NCI-H345 treated with DMSO at 0.1 percent for 48 hours (cell line): Measurements from ENCODE around the gene NDFIP2.
"Not testable (repeated sequence)": the region's sequence is repeated elsewhere in the genome, so short reads cannot be mapped to it uniquely, and the experiment has no call there.

Experiments
- DNase-seq: peaks from one replicate; lab custom pipeline; 2025; ENCODE audit not compliant: unreplicated experiment; lab: John Stamatoyannopoulos, UW

NDFIP2 gene

DNA sequence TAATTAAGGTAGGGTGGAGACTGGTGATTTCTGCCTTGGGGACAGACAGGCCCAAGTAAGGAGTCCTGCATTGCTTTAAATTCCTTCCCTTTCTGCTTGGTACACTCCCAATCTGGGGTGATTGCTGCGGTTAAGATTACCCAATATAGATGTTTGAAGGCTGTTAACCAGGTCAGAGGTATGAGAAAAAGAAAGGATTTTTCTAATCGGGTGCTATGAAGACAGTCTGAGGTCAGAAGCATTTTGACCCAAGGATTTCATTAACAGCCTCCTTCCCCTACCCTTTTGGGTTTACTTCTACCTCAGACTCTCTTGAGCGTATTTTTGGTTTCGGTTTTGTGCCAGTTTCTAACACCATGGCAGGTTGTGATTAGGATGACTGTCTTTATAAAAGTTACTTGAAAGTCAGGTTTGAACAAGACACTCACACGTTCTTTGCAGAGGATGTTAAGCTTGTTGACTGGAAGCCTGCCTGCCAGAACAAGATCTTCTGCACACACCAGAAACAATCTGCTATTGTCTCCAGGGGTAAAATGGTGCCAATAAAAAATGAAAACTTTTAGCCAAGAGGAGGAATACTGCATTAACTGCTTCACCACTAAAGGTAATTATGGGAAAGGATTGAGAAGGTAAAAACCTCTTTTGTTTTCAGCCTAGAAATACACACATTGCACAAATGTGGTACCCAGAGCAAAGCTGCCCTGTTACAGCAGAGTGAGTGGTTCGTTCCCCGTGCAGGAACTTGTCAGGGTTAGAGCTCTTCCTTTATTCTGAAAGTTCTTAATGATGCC lies 108.8 kb downstream of the NDFIP2 start:
- DNase-seq, result no peak

DNA sequence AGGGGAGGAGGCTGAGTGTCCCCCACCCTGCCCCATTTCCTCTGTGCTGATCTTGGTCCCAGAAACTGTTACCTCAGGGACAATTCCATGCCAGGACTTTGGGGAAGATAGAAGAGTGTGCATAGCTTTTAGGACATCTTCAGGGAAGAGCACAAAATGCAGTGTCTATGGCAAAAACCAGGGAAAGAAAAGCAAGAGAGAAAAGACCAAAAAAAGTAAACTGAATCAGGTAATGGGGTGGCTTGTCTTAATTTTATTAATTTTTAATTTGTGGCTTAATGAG lies 109.4 kb downstream of the NDFIP2 start:
- DNase-seq, result no peak

DNA sequence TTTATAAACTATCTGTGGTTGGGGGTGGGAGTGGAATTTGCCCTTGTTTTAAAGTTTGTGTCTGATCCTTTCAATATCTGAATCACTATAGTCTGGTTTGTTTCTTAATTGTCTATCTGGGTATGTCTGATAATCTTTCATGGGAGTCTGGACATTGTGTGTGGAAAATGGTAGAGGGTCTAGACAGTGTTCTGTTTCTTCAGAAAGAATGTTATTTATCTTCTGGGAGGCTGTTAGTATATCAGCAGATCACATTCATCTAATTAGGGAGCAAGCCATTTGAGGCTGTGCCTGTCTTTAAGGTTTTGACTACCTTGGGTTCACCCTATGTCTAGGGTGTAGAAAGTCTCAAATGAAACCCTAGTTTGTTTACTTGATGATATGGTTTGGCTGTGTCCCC lies 110.5 kb downstream of the NDFIP2 start:
- DNase-seq, result no peak

DNA sequence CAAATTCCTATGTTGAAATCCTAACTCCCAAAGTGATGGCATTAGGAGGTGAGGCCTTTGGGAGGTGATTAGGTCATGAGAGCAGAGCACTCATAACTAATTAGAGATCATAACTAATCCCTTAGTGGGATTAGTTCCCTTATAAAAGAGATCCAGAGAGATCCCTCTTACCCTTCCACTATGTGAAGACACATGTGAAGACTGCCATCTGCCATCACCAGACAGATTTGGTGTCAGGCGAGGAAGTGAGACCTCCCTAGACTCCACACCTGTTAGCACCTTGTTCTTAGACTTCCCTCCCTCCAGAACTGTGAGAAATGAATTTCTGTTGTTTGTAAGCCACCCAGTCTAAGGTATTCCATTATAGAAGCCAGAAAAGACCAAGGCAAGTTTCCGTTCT lies 112.2 kb downstream of the NDFIP2 start:
- no peak for DNase-seq

DNA sequence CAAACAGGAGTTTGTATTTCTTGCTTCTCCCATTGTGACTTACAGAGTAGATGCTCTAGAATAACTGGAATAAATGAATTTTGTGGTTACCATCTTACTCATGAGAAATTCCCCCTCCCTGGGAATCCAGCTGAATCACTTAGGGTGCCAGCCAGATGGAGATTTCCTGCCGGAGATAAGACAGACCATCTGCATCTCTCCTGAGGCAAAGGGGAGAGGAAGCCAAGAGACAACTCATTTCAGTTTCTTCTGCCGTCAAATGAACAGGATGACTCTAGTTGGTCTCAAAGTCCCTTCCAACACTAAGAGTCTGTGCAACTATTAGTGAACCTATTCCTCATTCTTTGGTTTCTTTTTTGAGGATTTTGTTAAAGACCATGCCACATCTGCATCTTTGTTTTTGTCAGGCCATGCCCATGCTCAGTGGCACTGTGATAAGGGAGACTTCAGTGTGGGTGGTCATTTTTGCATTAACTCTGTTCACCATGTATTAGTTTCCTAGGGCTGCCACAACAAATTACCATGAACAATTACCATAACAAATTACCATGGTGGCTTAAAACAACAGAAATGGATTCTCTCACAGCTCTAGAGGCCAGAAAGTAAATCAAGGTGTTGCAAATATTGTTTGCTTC lies 112.8 kb downstream of the NDFIP2 start:
- DNase-seq, result no peak

DNA sequence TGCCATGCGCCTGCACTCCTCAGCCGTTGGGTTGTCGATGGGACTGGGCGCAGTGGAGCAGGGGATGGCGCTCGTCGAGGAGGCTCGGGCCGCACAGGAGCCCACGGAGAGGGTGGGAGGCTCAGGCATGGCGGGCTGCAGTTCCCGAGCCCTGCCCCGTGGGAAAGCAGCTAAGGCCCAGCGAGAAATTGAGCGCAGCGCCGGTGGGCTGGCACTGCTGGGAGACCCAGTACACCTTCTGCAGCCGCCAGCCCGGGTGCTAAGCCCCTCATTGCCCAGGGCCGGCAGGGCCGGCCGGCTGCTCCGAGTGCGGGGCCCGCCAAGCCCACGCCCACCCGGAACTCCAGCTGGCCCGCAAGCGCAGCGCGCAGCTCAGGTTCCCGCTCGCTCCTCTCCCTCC lies 119.2 kb downstream of the NDFIP2 start:
- DNase-seq, result not testable (repeated sequence)

DNA sequence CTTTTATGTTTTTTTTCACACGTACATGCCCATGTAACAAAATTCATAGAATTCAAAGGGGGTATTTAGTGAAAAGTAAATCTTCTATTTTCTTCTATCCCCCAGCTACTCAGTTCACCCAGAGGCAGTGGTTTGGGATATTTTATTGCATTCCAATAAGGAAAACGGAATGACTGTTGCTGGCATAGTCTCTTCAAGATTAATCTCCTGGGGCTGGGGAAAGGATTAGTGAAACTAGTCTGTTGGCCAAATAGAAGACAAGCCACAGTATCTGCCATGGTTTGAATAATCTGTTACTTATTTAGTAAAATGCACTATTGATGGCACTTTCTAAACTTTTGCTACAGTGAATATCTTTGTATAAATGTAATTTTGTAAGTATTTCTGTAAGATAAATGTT lies 122.0 kb downstream of the NDFIP2 start:
- no peak for DNase-seq

DNA sequence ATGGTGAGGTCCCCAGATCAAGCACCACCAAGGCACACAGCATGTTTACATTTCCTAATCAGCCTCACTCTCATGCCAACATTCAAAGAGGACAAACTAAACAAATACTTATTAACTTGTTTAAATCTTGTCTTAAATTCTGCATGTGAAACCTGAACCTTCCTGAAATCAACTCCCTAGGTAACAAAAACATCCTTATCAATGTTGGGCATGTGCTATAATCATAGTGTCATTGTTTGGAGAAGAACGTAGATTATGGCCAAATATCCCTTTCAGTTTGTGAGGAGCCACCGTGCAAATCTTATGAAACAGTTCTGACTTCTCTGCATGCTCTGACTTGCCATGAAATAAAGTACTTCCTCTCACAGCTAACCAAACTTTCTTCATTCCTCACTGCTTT lies 123.8 kb downstream of the NDFIP2 start:
- no peak for DNase-seq
